Measurements from ENCODE around the gene RRBP1.

GRCh38 chr20:17682889-17683198 lies 802 bp upstream of the RRBP1 start:
- TF ChIP-seq, protein P1, sequence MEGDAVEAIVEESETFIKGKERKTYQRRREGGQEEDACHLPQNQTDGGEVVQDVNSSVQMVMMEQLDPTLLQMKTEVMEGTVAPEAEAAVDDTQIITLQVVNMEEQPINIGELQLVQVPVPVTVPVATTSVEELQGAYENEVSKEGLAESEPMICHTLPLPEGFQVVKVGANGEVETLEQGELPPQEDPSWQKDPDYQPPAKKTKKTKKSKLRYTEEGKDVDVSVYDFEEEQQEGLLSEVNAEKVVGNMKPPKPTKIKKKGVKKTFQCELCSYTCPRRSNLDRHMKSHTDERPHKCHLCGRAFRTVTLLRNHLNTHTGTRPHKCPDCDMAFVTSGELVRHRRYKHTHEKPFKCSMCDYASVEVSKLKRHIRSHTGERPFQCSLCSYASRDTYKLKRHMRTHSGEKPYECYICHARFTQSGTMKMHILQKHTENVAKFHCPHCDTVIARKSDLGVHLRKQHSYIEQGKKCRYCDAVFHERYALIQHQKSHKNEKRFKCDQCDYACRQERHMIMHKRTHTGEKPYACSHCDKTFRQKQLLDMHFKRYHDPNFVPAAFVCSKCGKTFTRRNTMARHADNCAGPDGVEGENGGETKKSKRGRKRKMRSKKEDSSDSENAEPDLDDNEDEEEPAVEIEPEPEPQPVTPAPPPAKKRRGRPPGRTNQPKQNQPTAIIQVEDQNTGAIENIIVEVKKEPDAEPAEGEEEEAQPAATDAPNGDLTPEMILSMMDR (IDR thresholded peaks at IDR 0.05): no peak
- no peak for TF ChIP-seq POLR2A (IDR thresholded peaks at IDR 0.05)

All from lower leg skin (tissue), 3 donors.